Activated CD4-positive, alpha-beta T cell treated with anti-CD3 and anti-CD28 coated beads, Interleukin-2, Interleukin-4, amounts not matched to agents 100 ng/mL and 50 ng/mL, durations not matched to agents 16 hours and 8 hours (primary cell): ENCODE measurements around the gene REEP1.

Experiments
- DNase-seq: peaks from one replicate; pipeline ENCODE4 v3.0.0-alpha.2; 2020; ENCODE audit warnings: low spot score

Gene REEP1, protein sequence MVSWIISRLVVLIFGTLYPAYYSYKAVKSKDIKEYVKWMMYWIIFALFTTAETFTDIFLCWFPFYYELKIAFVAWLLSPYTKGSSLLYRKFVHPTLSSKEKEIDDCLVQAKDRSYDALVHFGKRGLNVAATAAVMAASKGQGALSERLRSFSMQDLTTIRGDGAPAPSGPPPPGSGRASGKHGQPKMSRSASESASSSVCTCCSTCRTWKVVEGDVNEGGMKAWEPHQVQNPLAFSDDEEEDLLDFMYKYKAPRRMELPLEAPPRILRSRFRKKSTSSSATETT

DNA sequence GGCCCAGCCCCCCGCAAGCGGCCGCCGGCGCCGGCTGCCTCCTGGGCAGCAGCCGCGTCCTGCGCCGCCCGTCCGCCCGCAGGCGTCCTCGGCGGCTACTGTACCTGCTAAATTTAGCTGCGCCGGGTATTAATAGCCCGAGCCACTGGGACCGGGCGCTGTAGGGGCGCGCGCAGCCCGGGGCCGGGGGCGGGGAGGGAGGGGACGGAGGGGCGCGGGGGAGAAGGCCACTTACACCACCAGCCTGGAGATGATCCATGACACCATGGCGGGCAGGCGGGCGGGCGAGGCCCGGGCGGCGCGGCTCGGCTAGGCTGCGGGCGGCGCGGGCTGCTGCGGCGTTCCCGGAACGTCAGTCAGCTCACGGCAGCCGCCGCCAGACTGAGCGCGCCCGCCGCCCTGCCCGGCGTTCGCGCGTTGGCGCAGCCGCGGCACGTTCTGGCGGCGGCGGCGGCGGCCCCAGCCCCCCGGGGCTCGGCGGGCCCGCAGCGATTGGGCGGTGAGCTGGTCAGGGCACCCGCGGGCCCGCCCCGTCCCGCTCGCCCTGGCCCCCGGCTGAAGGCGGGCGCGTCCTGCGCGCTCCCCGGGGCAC is at the start of gene REEP1:
Gene REEP1 (minus strand): TSS at position 383 of the 592 bp plus-strand sequence. CDS start 116 bp downstream, at position 267.
- no peak for DNase-seq

DNA sequence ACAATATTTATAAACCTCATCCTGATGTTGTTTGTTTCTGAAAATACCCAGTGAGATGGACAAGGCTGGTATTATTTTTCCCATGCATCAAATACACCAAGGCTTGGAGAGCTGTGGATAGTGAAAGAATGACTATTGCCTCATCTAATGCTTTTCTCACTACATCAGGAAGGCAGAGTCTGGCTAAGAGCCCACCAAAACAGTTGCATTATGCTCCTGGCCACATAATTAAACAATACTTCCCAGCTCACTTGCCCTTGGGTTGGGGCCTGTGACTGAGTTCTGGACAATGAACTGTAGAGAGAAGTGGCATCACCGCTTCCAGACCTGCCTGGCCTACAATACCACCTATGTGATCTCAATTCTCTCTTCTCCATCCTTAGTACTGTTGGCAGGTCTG is 46.4 kb upstream of the REEP1 start:
- DNase-seq = no peak

DNA sequence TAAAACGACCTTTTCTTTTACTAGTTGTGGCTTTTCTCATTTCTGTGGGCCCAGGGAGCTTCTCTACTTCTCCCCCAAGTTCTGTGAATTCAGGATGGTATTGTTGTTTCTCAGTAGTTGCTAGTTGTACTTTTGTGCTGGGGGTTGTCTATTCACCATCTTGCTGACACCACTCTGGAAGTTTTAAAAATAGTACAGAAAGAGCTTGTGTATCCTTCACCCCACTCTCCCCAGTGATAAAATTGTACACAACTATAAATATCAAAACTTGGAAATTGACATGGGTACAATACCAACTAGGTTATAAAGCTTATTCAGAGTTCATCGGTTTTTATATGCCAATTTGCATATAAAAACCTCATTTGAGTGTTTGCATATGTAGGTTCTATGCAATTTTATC is 45.3 kb upstream of the REEP1 start:
- no peak for DNase-seq

DNA sequence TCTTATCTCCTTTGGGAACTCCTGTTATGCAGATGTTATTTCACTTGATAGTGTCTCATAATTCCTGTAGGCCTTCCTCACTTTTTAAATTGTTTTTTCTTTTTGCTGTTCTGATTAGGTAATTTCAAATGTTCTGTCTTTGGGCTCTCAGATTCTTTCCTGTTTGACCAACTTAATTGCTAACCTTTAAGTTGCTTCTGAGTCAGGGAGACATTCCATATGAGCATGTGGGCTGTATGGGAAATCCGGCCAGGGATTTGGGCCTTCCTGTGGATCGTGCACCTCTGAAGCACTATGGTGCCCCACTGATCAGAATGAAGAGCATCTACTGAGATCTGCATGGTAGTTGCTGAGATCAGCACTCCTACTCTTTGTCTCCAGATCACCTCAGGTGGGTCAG is 44.7 kb upstream of the REEP1 start:
- no peak for DNase-seq

DNA sequence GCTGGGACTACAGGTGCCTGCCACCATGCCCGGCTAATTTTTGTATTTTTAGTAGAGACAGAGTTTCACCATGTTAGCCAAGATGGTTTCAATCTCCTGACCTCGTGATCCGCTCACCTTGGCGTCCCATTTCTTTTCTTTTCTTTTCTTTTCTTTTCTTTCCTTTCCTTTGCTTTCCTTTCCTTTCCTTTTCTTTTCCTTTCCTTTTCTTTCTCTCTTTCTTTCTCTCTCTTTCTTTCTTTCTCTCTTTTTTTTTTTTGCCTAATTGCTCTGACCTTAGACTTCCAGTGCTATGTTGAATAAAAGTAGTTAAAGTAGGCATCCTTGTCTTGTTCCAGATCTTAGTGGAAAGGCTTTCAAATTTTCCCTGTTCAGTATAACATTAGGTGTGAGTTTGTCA is 41.0 kb upstream of the REEP1 start:
- DNase-seq = no peak

DNA sequence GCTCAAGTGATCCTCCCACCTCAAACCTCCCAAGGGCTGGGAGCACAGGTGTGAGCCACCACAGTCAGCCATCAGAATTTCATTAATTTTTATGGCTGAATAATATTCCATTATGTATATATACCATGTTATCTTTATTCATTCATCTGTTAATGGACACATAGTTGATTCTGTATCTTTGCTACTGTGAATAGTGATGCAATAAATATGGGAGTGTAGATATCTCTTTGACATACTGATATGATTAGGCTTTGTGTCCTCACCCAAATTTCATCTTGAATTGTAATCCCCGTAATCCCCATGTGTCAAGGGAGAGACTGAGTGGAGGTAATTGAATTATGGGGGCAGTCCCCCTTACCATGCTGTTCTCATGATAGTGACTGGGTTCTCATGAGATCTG is 38.2 kb upstream of the REEP1 start:
- no peak for DNase-seq

DNA sequence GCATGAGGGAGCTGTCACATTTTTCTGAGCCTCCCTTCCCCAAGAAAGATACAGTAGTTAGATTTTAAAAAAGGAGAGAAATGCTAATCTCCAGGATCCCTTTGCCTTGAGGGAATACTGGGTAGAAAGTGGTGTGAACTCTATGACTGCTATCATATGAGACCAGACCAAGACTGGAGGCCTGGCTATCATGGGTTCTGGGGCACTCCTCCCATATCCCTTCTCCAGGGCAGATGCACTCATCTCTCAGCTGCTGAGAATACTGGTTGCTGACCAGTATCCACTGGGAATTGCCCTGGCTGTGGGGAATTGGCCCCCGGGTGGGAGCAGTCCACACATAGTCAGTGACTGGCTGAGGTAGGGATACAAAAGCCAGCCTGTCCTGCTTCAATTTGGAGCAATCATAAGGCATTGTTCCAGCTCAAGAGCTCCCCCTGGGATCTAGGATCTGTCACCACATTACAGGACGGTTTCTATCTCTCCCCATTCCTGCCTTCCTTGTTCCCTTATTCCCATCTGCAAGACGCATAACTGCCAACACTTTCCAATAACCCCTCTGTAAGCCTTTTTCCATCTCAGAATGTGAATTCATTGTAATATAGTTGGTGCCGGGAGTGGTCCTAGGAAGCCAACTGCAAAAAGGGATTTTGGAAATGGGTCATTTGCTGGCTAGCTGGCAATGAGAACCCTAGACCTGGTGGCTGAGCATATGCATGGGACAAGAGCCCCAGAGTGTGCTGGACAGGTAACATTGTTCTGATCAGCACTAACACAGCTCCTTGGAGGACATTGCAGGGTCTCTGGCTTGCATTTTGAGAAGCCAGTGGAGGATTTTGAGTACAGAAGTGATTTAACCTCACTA is 35.4 kb upstream of the REEP1 start:
- no peak for DNase-seq

DNA sequence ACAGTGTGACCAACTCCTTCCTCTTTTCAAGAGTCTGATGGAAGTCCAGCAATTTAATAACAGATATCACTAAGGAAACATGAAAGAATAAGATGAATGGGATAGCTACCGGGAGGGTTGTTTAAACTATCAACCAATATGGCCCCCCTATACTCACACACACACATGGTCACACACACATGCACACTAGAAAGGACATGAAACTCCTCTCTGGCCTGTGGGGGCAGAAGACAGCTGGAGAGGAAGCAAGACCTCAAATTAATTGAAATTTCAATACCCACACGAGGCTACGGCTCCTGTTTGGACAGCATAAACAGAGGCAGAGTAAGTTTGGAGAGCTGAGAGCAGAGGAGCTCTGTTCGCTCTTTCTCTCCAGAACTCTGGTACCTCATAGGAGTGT is 34.7 kb upstream of the REEP1 start:
- no peak for DNase-seq

DNA sequence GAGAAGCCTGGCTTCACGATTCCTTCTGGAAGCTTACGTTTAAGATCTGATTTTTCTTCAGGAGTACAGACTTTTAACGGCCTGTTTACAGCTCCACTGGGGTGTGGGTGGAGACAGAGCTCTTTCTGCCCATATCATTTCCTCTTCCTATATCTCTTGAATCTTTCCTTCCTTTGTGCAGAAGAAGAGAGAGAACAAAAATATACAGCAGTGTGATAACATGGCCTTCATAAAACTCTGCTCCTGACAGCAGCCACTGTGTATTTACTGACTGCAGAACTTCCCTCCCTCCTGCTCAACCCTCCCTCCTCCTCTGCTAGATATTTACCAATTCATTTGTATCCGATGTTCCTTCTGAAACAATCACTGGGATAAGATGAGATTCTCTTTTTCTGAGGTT is 34.1 kb upstream of the REEP1 start:
- no peak for DNase-seq

DNA sequence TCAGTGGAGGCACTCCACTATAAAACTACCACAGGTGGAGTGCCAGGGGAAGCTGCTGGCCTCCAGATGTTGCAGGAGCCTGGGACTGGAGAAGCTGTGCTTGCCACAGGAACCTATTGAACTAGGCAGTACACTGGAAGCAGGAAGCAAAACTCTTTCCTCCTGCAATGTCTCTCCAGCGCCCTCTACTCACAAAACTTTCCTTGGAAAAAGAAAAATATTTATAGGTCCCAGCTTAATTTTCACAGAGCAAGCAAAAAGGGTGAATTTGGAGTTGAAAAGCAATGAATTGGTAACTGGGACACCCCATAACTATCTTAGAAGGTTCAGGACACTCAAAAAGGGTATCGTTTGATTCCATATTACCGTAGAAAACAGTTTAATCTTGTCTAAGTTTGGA is 33.2 kb upstream of the REEP1 start:
- no peak for DNase-seq

DNA sequence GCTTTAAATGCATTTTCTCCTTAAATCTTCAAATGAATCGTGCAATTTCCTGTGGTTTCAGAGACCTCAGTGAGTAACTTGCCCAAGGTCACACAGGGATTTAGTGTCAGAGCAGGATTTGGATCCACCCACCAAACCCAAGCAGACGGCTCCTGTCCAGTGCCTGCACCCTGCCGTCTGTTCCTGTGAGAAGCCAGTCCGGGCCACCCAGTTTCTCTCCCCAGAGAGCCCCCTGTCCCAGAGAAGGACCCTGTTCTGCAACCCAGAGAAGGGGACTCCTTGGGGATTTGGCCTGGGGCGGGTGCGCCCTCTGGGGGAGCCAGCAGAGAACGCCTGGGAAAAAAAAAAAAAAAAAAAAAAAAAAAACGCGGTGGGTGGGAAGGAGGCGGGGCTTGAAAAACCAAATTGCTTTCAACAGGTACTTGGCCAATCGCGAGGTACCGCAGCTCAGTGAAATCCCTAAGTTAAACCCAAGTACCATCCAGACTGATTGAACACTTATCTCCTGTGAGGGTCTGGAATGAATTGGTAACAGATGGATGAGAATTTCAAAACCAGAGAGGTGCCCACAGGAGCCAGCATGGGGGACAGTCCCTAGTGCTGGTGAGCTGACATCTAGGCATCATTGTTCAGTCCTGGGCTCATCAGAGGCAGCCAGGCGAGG is 30.9 kb upstream of the REEP1 start:
- peak; percentile 17 for DNase-seq

DNA sequence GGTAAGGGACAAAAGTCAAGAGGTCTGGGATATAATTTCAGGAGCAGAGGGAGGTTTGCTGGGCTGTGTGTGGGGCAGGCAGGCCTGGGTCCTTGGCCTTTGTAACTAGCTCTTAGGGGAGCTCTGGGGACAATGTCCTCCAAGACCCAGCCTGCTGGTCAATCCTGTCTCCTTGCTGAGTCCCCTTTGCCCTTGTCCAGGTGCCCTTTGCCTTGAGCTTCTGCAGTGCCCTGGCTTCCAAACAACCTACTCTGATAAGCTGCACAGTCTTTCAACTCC is 30.0 kb upstream of the REEP1 start:
- DNase-seq = no peak

DNA sequence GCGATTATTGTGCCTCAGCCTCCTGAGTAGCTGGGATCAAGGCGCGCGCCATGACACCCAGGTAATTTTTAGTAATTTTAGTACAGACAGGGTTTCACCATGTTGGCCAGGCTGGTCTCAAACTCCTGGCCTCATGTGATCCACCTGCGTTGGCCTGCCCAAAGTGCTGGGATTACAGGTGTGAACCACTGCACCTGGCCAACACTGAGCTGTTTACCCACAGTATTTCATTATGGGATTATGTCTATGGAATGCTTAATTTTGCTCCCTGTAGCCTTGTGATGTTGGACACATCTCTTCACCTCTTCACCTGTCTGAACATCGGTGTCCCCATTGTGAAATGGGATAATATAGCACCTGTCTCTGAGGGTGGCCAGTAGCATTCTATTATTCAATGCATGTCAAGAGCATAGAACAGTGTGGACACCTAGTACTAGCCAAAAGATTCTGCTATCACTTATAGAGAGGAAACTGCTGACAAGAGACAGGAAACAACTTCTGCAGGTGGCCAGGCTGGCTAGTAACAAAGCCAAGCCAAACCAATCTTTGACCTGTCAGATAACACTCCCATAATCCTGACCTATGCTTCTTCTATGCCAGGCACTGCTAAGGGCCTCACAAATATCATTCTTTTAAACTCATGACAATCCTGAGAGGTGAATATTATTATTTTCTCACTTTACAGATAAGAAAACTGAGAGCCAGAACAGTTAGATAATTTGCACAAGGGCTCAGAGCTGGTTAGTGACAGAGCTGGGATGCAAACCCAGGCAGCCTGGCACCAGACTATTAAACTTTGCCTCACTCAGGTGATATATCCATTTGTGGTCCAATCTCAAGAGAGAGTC is 29.4 kb upstream of the REEP1 start:
- no peak for DNase-seq

DNA sequence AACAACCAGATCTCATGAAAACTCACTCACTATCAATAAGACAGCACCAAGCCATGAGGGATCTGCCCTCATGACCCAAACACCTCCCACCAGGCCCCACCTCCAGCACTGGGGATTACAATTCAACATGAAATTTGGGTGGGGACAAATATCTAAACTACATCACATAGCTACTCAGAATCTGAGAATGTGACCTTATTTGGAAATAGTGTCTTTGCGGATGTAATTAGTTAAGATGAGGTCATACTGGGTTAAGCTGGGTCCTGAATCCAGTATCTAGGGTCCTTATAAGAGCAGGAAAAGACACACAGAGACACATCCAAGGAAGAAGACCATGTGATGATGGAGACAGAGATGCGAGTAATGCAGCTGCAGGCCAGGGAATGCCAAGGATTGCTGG is 27.5 kb upstream of the REEP1 start:
- DNase-seq = no peak

DNA sequence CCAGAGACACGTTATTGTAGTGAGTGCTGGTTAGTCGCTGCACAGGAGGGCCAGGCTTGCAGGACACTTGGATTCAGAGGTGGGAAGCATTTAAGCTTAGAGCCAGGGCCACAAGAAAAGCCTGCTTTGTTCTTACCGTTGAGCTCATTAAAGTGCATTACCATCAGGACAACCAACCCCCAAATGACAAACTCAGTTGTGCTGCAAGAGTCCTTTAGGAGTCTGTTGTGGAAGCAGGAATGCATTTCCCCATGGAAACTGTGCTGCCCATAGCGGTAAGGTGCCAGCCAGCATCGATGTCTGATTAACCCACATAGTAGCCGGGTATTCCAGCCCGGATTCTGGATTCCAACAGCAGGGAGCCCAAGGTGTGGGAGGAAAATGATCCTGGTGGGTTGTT is 23.4 kb upstream of the REEP1 start:
- DNase-seq = no peak

DNA sequence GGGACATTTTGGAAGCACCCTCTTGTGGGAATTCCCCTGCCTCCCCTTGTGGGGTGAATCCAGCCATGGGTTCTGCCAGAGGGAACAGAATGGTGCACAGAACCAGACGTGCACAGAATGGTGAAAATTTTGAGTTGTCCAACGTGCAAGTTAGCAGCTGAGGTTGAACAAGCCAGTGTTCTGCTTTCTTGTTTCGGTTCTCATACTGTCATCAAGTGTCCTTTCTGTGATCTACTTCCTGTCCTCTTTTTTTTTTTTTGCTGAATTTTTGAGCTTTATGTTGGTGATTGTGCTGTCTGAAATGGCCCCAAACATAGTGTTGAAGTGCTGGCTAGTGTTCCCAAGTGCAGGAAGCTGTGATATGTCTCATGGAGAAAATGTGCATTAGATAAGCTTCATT is 21.5 kb upstream of the REEP1 start:
- DNase-seq = no peak

DNA sequence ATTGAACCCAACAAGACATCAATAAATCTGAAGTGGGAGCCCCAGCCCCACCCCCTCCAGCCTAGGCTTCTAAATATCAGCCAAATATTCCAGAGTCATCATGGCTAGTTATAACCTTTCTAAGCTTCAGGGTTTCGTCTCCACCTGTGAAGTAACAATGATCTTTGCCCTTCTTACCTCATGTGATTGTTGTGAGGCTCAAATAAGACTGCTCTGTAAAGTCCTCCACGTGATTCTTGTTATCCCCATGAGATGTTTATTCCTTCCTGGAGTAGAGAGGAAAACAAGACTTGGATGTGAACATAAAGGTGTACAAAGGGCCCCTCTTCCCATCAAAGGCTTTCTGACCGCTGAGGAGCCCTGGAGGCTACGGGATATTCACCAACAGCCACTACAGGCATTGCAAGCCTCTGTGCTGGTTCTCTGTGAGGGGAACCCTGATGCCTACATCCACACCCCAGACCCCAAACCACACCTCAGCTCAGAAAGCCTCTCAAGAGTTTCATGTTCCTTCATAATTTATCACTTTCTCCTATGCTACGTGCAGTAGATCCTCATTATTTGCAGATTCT is 20.1 kb upstream of the REEP1 start:
- no peak for DNase-seq

DNA sequence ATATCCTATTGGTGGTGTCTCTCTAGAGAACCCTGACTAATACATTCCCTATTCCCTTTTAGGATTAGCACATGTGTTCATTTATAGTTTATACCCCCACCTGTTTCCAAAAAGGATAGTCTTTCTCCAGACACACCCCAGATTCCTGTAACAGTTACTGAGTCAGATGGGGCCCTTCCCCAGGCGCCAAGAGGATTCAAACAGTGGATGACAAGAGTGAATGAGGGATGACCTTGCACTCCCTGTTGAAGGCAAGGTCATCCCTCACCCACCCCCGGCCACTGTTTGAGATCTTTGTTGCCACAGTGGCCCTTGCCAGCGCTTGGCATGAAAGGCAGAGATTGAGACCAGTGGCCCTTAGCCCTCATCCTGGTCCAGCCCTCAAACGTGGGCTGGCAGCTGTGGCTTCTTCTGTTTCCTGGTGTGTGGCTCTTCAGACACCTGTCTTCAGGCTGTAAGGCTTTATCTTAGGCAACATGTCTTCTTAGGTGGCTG is 15.3 kb upstream of the REEP1 start:
- DNase-seq = no peak

DNA sequence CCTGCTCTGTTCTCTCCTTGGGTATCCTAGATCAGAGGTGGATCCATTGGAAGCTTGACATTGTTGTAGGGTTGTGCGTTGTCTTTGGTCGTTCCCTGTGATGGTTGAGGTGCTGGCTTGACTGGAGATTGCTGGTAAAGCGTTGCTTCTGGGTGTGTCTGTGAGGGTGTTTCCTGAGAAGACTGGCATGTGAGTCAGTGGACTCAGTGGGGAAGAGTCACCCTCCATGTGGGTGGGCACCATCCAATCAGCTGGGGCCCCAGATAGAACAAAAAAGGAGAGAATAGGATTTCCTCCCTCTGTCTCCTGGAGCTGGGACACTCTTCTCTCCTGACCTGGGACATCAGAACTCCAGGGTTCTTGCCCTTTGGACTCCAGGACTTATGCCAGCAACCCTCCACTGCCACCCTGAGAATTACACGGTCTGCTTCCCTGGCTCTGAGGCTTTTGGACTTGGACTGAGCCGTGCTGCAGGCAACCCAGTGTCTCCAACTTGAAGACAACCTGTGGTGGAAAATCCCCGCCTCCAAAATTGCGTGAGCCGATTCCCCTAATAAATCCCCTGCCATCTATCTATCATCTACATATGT is 14.8 kb upstream of the REEP1 start:
- no peak for DNase-seq

DNA sequence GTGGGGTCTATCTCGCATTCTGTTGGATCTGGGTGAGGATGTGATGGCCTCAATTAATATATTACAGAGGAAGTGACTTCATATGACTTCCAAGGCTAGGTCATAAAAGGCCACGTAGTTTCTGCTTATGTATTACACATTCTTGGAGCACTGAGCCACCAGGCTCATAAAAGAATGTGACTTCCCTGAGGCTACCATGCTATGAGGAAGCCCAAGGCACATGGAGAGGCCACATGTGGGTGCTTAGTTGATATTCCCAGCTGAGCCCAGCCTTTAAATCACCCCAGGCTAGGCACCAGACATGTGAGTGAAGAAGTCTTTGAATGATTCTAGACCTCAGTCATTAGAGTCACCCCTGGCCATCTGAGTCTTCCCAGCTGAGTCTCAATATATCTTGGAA is 13.3 kb upstream of the REEP1 start:
- DNase-seq = no peak

DNA sequence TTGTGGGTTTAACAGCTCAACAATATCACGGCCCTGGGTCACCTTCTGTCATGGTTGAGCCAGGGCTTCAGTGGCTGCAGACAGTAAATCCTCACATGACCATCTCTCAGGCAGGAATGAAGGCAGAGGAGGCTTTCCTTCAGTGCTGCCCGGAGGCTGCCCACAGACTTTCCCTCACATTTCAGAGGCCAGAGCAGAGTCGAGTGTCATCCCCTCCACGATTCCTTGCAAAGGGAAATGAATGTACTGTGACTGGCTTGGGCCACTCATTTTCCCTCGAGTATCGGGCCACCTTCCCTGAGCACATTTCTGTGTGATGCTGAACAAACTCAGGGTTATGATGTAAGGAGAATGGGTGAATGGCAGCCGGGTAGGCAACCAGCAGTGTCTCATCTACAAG is 10.0 kb upstream of the REEP1 start:
- no peak for DNase-seq
